Osteoblast (primary cell): ENCODE measurements around the gene CADM4. TPM values are rescaled to one million over a fixed set of nuclear protein-coding genes. Genes with fewer than 3 reads are reported as not detected.

Experiments
- DNase-seq: peaks from one replicate; pipeline ENCODE4 v3.0.0; 2011; ENCODE audit warnings: low spot score, mixed read lengths; ENCODE audit not compliant: insufficient read length; ENCODE audit errors: missing footprints
- H2AFZ ChIP-seq: 2 replicates; pipeline ENCODE4 v1.6.0; 2011; ENCODE audit warnings: mild to moderate bottlenecking, low read length
- H3K27ac ChIP-seq: 2 replicates; pipeline ENCODE4 v1.5.1; 2011; ENCODE audit warnings: mild to moderate bottlenecking, low read depth, low read length, moderate library complexity
- H3K27me3 ChIP-seq: 2 replicates; pipeline ENCODE4 v1.6.0; 2012; ENCODE audit warnings: mild to moderate bottlenecking, control low read depth, inconsistent platforms, low read length, moderate library complexity; ENCODE audit not compliant: insufficient read depth
- H3K36me3 ChIP-seq: 2 replicates; pipeline ENCODE4 v1.5.1; 2011; ENCODE audit warnings: mild to moderate bottlenecking, low read length, control low read depth, moderate library complexity; ENCODE audit not compliant: insufficient read depth
- H3K4me1 ChIP-seq: 2 replicates; pipeline ENCODE4 v1.5.1; 2011; ENCODE audit warnings: mild to moderate bottlenecking, low read length, control low read depth, moderate library complexity; ENCODE audit not compliant: insufficient read depth
- H3K4me2 ChIP-seq: 2 replicates; pipeline ENCODE4 v1.6.0; 2011; ENCODE audit warnings: mild to moderate bottlenecking, low read length; ENCODE audit not compliant: insufficient read depth
- H3K4me3 ChIP-seq: fragments of 200-600 bp; sonication (generic); 3 replicates; pipeline ENCODE4 v1.5.1; 2012; ENCODE audit warnings: mild to moderate bottlenecking, low read length, inconsistent platforms; ENCODE audit not compliant: insufficient read depth
- H3K79me2 ChIP-seq: 2 replicates; pipeline ENCODE4 v1.6.0; 2012; ENCODE audit warnings: mild to moderate bottlenecking, low read length, control low read depth, inconsistent platforms; ENCODE audit not compliant: insufficient read depth
- H3K9me3 ChIP-seq: 2 replicates; pipeline ENCODE4 v1.5.1; 2011; ENCODE audit warnings: low read depth, low read length, control low read depth
- H4K20me1 ChIP-seq: 2 replicates; pipeline ENCODE4 v1.6.0; 2012; ENCODE audit warnings: mild to moderate bottlenecking, low read length, control low read depth; ENCODE audit not compliant: insufficient read depth
- CTCF ChIP-seq: IDR thresholded peaks from 2 replicates; pipeline ENCODE4 v1.5.1; 2011; ENCODE audit warnings: mild to moderate bottlenecking, low read depth, low read length, moderate library complexity; ENCODE audit errors: extremely low read depth
- total RNA-seq: library from RNA; depleted of rRNA; stranded (reverse); fragments of >200 nt; gene quantifications from 2 replicates; pipeline ENCODE4 v1.2.3, GENCODE V29; 2012

CADM4 gene
- total RNA-seq, 1 donor = 1.4 TPM

DNA sequence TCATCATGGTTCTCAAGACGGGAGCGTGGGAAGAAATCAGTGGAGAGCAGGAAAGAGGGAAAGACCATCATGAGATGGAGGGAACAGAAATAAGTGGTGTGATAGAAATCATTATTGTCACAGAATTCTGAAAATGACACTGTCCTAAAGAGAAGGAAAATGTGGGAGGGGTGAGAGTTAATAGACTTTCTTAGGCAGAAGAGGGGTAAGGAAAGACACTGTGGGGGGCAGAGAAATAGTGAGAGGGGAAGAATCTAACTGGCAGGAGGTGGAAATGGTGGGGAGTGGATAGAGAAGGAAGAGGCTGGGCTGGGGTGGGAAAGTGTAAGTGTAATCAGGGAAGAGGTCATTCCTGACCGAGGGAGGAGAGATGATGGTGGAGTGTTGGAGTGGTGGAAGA, 60.9 kb downstream of the CADM4 start:
- peak; percentile 29 for DNase-seq
- Histone ChIP-seq H4K20me1 (no peaks in the 10 kb centered on the region), H3K9me3 (no peaks in the 10 kb centered on the region), H3K27me3 (no peaks in the 10 kb centered on the region), H3K4me3 (no peak overlapping the region), H2AFZ (no peak overlapping the region), H3K36me3 (no peaks in the 10 kb centered on the region), H3K4me2 (no peak overlapping the region), H3K27ac (no peak overlapping the region), H3K4me1 (peaks cover 7% of the 10 kb centered on the region), H3K79me2 (peaks cover 12% of the 10 kb centered on the region)
- TF ChIP-seq CTCF = no peak

- Histone ChIP-seq H3K27me3 (no peaks in the 10 kb centered on the region), H3K9me3 (no peaks in the 10 kb centered on the region), H2AFZ (peak overlapping the region; percentile 93), H3K4me2 (peak overlapping the region; percentile 97), H3K4me1 (peaks cover 18% of the 10 kb centered on the region), H4K20me1 (no peaks in the 10 kb centered on the region), H3K36me3 (no peaks in the 10 kb centered on the region), H3K27ac (peak overlapping the region; percentile 84), H3K4me3 (peak overlapping the region; percentile 100), H3K79me2 (peaks cover 30% of the 10 kb centered on the region)
- TF ChIP-seq CTCF = no peak
- DNase-seq = peak; percentile 15
These were observed 63.4 kb downstream of the CADM4 start for GRCh38 chr19:43575955-43576878.

DNA sequence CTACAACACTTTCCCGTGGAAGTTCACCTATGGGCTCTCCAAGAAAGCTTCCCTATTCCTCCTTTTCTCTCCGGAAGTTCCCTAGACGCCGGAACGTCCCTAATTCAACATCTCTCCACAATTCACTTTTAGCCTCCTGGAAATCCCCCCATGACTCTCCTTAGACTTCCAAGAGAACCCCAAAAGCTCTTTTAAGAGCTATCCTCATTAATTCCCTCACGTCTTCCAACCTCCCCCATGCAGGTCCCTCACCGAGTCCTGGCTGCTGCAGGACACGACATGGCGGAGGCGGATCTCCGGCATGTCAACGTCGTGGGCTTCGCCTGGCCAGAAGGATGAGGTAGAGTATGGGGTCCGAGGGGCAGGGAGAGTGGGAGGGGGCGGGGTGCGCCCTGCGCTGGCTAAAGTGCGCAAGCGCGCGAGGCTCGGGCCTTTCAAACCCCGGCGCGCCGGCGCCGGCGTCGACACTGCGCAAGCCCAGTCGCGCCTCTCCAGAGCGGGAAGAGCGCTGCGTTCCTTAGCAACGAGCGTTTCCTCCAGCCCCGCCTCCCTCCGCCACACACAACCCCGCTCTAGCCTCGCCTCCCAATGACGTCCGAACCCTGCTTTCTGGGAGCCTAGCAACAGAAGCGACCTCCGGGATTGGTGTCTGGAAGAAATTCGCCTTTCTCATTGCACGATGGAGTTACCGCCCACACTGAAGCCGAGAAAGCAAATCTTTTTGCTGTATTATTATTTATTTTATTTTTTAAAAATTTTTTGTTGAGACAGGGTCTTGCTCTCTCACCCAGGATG, 64.3 kb downstream of the CADM4 start, which contains the start of the genes PINLYP and XRCC1:
PINLYP (plus strand) TSS at position 646 of the 795 bp plus-strand sequence. CDS start 1,391 bp downstream, outside the sequence.
XRCC1 (minus strand) TSS at position 372 of the 795 bp plus-strand sequence; CDS start at position 303, 69 bp downstream.
- peak within 1 kb of the TSS; percentile 84 for H3K27ac ChIP-seq

More for the DNA sequence above, 64.3 kb downstream of the CADM4 start, which contains the start of the genes PINLYP and XRCC1:
- DNase-seq = peak; percentile 98
- Histone ChIP-seq H3K9me3 (no peaks in the 10 kb centered on the region), H3K4me3 (peak within 1 kb of the TSS; percentile 100), H3K4me2 (peak within 1 kb of the TSS; percentile 97), H3K27me3 (no peaks in the 10 kb centered on the region), H4K20me1 (no peaks in the 10 kb centered on the region), H3K4me1 (peaks cover 18% of the 10 kb centered on the region), H2AFZ (peak within 1 kb of the TSS; percentile 98), H3K36me3 (no peaks in the 10 kb centered on the region), H3K79me2 (peaks cover 38% of the 10 kb centered on the region)
- no peak for TF ChIP-seq CTCF
